Dendritic cell treated with granulocyte-macrophage colony-stimulating factor and Interleukin-4, amounts not matched to agents 40 ng/mL and 50 ng/mL, for 4 days (primary cell): ENCODE data around the gene DLG5.

Experiments used
- H3K27ac Mint-ChIP-seq: one replicate; pipeline ENCODE4 v1.8.0; 2022; ENCODE audit warnings: mild to moderate bottlenecking, mixed read lengths
- H3K27me3 Mint-ChIP-seq: one replicate; pipeline ENCODE4 v1.8.0; 2022; ENCODE audit warnings: mild to moderate bottlenecking, mixed read lengths
- H3K36me3 Mint-ChIP-seq: one replicate; pipeline ENCODE4 v1.8.0; 2022; ENCODE audit warnings: low read depth, mixed read lengths
- H3K4me1 Mint-ChIP-seq: one replicate; pipeline ENCODE4 v1.8.0; 2022; ENCODE audit warnings: low read depth, mixed read lengths
- H3K4me3 Mint-ChIP-seq: one replicate; pipeline ENCODE4 v1.8.0; 2022; ENCODE audit warnings: mild to moderate bottlenecking, moderate library complexity, mixed read lengths
- H3K9me3 Mint-ChIP-seq: one replicate; pipeline ENCODE4 v1.8.0; 2022; ENCODE audit warnings: mixed read lengths
- intact Hi-C: fragments of 100-400 bp; cut with micrococcal nuclease; formaldehyde crosslinking; loops from one replicate; pipeline ENCODE4 v1.15.0; 2022

DLG5 gene

DNA sequence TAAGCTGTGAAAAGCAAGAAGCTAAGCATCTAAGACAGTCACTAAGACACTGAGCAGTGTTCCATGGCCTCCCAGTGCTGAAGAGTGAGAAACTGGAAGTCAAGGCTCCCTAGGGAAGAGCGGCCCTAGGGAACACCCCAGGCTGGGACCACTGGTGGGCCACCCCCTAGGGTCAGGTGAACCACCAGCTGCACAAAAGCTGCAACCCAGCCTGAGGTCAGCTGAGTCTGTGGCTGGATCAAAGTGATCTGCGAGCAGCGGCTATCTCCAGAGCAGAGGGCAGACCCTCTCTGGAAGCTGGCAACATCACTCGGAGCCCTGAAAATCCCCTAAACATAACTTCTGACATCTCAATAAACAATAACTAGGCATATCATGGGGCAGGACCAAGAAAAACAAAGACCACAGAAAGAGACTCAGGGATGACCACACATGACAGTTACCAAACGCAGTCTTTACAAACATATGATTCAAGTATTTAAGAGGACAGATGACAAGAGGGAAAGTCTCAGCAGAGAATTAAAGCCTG lies 125.8 kb downstream of the DLG5 start:
- no peak overlapping the region for H3K4me3 Mint-ChIP-seq
- no peaks in the 10 kb centered on the region for H3K9me3 Mint-ChIP-seq
- no peaks in the 10 kb centered on the region for H3K36me3 Mint-ChIP-seq
- H3K27ac Mint-ChIP-seq, result no peak overlapping the region
- H3K4me1 Mint-ChIP-seq, result no peaks in the 10 kb centered on the region
- no peaks in the 10 kb centered on the region for H3K27me3 Mint-ChIP-seq
- intact Hi-C loops, result no loop called here

DNA sequence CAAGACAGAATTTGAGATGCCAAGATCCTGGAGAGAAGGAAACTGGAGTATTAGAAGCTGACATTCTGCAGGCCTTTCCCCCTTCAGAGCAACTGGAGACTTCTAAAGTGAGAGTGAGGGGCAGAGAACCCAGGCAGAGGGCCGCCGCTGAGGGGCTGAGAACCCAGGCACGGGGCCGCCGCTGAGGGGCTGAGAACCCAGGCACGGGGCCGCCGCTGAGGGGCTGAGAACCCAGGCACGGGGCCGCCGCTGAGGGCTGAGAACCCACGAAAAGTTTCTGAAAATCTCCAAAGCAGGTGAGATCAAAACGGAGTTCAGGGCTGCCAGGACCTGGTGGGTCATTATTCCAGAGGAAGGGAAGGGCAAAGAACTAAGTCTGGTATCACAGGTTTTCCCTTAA lies 126.2 kb downstream of the DLG5 start:
- intact Hi-C loops, result no loop called here
- Mint-ChIP-seq H3K9me3 (no peaks in the 10 kb centered on the region), H3K27me3 (no peaks in the 10 kb centered on the region), H3K36me3 (no peaks in the 10 kb centered on the region), H3K27ac (no peak overlapping the region), H3K4me1 (no peaks in the 10 kb centered on the region), H3K4me3 (no peak overlapping the region)

DNA sequence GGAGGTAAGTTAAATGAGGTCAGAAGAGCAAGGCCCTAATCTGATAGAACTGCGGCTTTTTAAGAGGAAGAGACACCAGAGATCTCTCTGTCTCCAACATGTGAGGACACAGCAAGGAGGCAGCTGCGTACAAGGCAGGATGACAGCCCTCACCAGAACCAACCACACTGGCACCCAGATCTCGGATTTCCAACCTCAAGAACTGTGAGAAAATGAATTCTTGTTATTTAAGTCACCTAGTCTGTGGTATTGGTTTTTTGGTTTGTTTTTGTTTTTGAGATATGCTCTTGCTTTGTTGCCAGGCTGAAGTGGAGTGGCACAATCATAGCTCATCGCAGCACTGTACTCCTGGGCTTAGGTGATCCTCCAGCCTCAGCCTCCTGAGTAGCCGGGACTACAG lies 127.2 kb downstream of the DLG5 start:
- no peaks in the 10 kb centered on the region for H3K27me3 Mint-ChIP-seq
- intact Hi-C loops, result no loop called here
- no peak overlapping the region for H3K27ac Mint-ChIP-seq
- no peak overlapping the region for H3K4me3 Mint-ChIP-seq
- H3K36me3 Mint-ChIP-seq, result no peaks in the 10 kb centered on the region
- H3K4me1 Mint-ChIP-seq, result no peaks in the 10 kb centered on the region
- no peaks in the 10 kb centered on the region for H3K9me3 Mint-ChIP-seq

DNA sequence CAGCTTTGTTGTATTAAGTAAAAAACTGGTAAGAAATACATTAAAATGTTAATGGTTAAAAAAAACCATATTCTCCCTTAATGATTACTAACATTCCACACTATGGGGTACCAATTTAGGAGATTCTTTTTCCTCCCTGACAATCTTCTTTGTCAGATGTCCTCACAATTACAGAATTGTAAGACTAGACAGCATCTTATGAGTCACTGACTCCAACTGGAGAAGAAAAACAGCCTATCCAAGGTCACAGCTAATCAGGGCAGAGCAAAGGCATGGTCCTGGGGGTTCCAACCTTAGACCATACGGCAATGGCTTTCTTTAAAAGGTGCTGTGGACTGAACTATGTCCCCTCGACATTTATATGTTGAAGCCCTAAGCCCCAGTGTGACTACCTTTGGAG lies 127.6 kb downstream of the DLG5 start:
- H3K36me3 Mint-ChIP-seq, result no peaks in the 10 kb centered on the region
- intact Hi-C loops, result no loop called here
- no peak overlapping the region for H3K4me3 Mint-ChIP-seq
- H3K4me1 Mint-ChIP-seq, result no peaks in the 10 kb centered on the region
- no peak overlapping the region for H3K27ac Mint-ChIP-seq
- no peaks in the 10 kb centered on the region for H3K27me3 Mint-ChIP-seq
- H3K9me3 Mint-ChIP-seq, result no peaks in the 10 kb centered on the region

DNA sequence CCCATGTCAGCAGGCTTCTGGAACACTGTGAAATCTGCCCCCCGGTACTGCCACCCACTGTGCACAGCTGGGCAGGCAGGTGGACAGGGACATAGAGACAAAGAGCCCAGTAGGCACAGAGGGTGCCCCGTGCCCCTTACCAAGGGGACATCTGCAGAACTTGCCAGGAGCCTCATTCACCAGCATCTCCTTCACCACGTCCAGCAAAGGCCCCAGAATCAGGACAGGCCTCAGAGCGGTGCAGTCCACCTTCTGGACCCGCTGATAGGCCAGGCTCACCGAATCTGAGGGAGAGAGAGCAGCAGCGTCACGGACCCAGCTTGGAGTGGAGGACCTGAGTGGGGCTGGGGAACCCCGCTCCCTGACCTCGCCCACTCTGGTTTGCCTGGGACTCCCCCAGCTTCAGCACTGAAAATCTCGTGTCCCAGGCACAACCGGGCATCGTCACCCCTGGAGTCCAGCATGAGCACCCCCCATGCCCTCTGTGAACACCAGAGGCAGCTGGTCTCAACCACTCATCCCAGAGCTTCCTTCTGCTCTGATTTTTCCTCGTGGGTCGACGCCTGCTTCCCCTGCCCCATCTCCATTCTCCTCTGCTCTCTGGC lies 130.1 kb downstream of the DLG5 start:
- intact Hi-C loops, result no loop called here
- H3K4me3 Mint-ChIP-seq, result no peak overlapping the region
- H3K9me3 Mint-ChIP-seq, result no peaks in the 10 kb centered on the region

DNA sequence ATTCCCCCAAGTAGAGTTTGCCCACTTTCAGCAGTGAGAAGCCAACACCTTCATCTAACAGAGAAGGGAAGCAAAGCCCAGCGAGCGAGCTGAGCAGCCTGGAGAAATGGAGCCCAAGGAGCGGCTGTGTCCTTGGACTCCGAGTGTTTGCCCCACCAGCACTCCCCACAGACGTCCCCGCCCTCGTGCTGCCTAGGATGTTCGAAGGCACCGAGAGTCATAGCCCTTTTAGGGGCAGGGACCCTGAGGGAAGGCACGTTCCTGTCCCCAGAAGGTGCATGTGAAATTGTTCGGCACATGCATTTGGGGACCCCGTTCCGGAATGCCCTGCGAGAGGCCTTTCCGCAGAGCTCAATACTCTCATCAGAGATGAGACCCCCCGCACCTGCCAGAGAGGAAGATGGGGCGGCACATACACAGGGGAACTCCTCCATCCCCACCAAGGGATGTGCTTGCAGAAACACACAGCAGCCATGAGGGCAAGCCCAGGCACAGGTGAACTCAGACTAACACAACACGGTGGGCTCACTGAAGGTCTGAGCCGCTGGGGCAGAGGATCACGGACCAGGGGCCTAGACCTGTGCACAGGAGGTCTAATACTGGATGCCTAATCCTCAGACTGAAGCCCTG lies 131.0 kb downstream of the DLG5 start:
- intact Hi-C loops, result no loop called here
- Mint-ChIP-seq H3K27ac (no peak overlapping the region), H3K9me3 (no peaks in the 10 kb centered on the region), H3K4me1 (no peaks in the 10 kb centered on the region), H3K27me3 (no peaks in the 10 kb centered on the region), H3K36me3 (no peaks in the 10 kb centered on the region), H3K4me3 (no peak overlapping the region)

More for the DNA sequence above, 130.1 kb downstream of the DLG5 start:
- Mint-ChIP-seq H3K27ac (no peak overlapping the region), H3K27me3 (no peaks in the 10 kb centered on the region), H3K36me3 (no peaks in the 10 kb centered on the region), H3K4me1 (no peaks in the 10 kb centered on the region)

DNA sequence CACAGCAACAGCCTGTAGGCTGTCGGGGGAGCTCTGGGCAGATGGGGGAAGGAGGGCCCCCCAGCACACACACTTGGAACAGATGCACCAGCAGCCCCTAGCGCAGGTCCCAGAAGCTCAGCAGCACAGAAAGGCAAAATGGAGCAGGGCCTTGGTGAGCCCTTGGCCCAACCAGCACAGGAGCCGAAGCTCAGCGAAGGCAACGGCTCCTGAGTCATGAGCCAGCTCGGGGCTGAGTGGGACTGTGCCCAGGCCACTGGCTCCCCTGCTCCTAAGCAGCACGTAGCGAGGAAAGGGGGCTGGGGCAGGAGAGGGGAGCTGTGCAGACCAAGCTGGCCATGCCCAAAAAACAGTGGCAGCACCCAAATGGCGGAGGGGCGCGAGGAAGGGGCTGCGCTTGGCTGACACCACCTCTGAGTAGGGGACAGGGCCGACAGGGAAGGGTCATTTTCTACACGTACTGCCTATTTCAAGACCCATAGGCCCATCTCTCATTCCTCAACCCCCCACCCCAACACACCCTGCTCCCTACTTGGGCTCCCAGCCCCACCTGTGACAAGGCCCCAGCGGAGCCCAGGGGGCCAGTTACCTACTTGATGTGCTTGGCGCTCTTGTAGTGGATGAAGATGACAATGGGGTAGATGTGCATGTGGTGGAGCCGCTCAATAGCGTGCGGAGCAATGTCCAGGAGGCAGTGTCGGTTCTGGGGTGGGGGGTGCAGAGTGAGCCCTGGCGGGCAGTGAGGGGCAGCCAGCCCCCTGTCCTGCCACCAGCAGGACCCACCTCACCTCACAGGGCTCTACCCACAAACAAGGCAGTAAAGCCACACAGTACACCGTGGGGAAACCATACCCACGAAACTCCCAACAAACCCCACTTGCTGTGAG lies 132.1 kb downstream of the DLG5 start:
- Mint-ChIP-seq H3K4me3 (no peak overlapping the region), H3K27me3 (no peaks in the 10 kb centered on the region), H3K9me3 (no peaks in the 10 kb centered on the region), H3K4me1 (no peaks in the 10 kb centered on the region), H3K27ac (no peak overlapping the region), H3K36me3 (no peaks in the 10 kb centered on the region)
- intact Hi-C loops, result no loop called here

DNA sequence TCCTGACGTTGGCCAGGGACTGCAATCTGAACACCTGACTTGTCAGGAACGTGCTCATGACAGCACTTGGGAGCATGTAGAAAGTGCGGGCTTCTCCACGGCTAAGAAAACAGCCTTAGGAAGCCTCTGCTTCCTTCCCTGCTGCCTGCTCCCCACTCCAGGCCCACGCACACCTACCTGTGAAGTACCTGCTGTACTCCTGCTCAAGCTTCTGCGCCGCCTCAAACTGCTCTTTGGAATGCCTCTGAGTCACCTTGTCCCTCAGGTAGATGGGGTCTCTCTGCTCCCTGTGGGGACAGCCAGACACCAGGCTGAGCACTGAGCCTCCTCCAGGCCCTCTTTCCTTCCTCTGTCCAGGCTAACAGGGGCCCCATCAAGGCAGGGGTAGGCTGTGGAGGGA lies 132.7 kb downstream of the DLG5 start:
- intact Hi-C loops, result no loop called here
- Mint-ChIP-seq H3K27me3 (no peaks in the 10 kb centered on the region), H3K9me3 (no peaks in the 10 kb centered on the region), H3K27ac (no peak overlapping the region), H3K36me3 (no peaks in the 10 kb centered on the region), H3K4me3 (no peak overlapping the region), H3K4me1 (no peaks in the 10 kb centered on the region)

DNA sequence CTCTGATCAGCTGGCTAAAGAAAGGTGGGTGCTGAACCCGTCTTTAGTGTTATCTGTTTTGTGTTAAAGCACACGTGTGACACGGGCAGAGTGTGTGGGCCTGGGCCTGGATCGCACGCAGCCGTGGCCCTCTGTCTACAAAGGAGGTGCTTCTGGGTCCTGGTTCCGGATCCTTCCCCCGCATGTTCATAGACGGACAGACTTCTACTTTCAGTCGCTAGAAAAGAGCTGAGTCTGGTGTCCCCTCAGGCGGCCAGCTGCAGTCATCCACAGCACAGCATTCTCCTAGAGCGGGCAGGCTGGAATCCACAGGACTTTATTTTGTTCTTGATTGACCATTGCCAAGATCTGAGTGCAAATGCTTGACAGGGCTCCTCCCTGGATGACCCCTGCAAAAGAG lies 134.4 kb downstream of the DLG5 start:
- Mint-ChIP-seq H3K27ac (no peak overlapping the region), H3K4me3 (no peak overlapping the region), H3K4me1 (no peaks in the 10 kb centered on the region), H3K27me3 (no peaks in the 10 kb centered on the region), H3K36me3 (no peaks in the 10 kb centered on the region), H3K9me3 (no peaks in the 10 kb centered on the region)
- intact Hi-C loops, result no loop called here

DNA sequence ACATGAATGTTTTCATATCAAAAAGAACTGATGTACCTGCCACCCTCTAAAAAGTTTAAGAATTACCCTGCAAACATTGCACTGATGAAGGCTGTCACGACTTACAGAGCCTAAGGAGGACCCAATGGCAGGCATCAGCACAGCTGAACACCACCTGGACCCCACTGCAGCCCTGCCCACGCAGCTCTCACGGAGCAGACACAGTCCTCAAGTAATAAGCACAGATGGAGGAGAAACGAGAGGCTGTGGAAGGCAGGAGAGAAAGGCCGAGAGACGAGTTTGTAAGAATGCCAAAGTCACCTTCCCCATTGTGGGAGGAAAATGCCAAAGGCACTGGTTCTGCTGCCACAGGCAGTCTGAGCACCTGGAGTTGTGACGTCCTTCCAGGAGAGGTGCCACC lies 135.0 kb downstream of the DLG5 start:
- Mint-ChIP-seq H3K27ac (no peak overlapping the region), H3K4me3 (no peak overlapping the region), H3K4me1 (no peaks in the 10 kb centered on the region), H3K9me3 (no peaks in the 10 kb centered on the region), H3K27me3 (no peaks in the 10 kb centered on the region), H3K36me3 (no peaks in the 10 kb centered on the region)
- intact Hi-C loops, result no loop called here

DNA sequence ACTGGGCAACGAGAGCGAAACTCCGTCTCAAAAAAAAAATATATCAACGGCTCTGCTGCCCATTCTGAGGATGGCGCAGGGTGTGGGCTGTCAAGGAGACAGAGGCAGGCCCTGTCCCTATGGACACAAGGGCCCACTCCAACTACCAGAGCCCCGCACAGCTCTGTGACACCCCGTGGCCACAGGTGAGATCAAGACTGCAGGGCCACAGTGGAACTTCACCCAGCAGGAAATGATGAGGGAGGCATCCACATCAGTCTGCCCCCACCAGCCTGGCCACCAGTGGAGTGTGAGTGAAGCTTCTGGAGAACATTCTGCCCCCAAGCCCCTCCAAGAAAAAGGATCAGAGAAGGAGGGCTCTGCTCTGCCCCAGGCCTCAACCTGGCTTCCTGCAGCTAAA lies 136.7 kb downstream of the DLG5 start:
- intact Hi-C loops, result no loop called here
- no peaks in the 10 kb centered on the region for H3K4me1 Mint-ChIP-seq
- no peak overlapping the region for H3K27ac Mint-ChIP-seq
- H3K27me3 Mint-ChIP-seq, result no peaks in the 10 kb centered on the region
- H3K36me3 Mint-ChIP-seq, result no peaks in the 10 kb centered on the region
- H3K9me3 Mint-ChIP-seq, result no peaks in the 10 kb centered on the region
- no peak overlapping the region for H3K4me3 Mint-ChIP-seq

DNA sequence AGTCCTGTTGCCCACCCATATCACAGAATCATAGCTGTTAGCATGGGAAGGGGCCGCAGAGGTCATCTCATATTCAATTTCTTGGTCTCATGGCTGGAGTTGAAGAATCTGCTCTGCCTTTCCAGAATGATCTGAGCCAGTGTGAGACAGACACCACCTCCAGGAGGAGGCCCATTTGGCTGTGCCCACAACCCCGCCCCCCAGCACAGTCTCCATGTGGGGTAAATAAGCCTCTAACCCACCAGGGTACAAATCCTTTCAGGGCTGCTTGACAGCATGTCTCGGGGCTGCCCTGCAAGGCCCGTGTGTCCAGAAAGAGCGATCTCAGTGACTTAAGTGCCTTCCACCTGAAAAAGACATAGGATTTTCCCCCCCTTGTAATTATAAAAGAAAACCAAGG lies 137.5 kb downstream of the DLG5 start:
- intact Hi-C loops, result no loop called here
- no peaks in the 10 kb centered on the region for H3K36me3 Mint-ChIP-seq
- H3K4me1 Mint-ChIP-seq, result no peaks in the 10 kb centered on the region
- no peaks in the 10 kb centered on the region for H3K9me3 Mint-ChIP-seq
- H3K27me3 Mint-ChIP-seq, result no peaks in the 10 kb centered on the region
- no peak overlapping the region for H3K4me3 Mint-ChIP-seq
- no peak overlapping the region for H3K27ac Mint-ChIP-seq

DNA sequence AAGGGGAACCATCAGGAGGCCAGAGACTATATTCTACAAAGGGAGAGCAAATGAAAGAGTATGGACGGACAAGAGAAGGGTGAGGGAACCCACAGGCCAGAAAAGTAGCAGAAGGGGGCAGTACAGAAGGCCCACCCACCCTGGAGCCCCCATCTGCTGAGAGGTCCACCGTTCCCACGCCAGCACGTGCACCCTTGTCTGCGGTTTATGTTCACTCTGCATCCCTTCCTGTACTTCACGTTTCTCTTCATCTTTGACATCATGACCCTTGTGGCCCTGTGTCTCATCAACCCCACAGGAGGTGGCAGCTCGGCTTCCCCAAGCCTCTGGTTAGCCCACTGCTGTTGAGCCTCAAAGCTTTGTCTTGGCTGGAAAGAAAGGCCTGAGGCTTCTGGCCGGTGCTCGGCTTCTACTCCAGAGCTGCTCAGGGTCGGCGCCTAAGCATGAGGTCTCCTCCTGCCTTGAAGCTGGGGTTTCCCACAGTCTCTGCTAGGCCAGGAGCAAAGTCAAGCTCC lies 138.0 kb downstream of the DLG5 start:
- Mint-ChIP-seq H3K36me3 (no peaks in the 10 kb centered on the region), H3K9me3 (no peaks in the 10 kb centered on the region), H3K4me3 (no peak overlapping the region), H3K27me3 (no peaks in the 10 kb centered on the region), H3K4me1 (no peaks in the 10 kb centered on the region), H3K27ac (no peak overlapping the region)
- intact Hi-C loops, result no loop called here

DNA sequence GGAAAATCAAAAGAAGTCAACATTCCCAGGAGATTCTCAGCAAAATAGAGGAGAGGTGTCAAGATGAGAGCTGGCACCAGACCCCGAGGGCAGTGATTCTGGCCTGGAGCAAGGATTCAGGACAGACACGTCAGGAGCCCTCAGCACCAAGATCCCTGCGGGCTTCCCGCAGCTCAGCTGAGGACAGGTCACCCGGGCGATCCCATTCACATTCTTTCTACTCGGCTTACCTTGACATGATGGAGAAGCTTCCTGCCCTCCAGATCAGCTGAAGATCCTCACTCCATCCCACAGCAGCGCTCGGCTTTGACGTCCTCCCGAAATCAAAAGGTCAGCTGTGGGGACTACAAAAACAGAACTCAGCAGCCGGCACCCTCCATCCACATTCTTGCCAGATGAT lies 139.1 kb downstream of the DLG5 start:
- no peaks in the 10 kb centered on the region for H3K27me3 Mint-ChIP-seq
- H3K4me3 Mint-ChIP-seq, result no peak overlapping the region
- H3K27ac Mint-ChIP-seq, result no peak overlapping the region
- intact Hi-C loops, result no loop called here
- H3K9me3 Mint-ChIP-seq, result no peaks in the 10 kb centered on the region
- H3K4me1 Mint-ChIP-seq, result no peaks in the 10 kb centered on the region
- no peaks in the 10 kb centered on the region for H3K36me3 Mint-ChIP-seq
